CD4-positive, alpha-beta T cell treated with Interleukin-17A for 4 hours (primary cell): ENCODE data around the gene CHDH.

Experiments
- DNase-seq: peaks from one replicate; pipeline ENCODE4 v3.0.0-alpha.2; 2020; ENCODE audit warnings: mixed read lengths

Gene CHDH

DNA sequence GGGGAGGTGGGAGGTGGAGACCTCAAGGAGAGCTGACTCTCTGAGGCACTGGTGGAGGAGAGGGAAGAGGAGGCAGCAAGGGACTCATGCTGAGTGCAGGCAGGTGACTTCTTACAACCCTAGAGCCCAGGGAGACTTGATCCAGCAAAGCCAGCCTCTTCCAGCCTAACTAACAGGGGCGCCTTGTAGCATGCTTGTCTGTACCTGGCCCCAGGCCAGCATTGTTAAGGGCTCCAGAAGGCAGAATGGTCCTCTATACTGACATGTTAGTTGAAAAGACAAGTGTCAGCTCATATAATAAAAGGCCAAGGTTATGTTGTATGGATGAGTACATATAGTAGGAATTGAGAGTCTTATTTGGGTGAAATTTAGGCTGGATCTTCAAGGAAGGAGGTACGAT lies 65.4 kb downstream of the CHDH start:
- DNase-seq, result no peak

DNA sequence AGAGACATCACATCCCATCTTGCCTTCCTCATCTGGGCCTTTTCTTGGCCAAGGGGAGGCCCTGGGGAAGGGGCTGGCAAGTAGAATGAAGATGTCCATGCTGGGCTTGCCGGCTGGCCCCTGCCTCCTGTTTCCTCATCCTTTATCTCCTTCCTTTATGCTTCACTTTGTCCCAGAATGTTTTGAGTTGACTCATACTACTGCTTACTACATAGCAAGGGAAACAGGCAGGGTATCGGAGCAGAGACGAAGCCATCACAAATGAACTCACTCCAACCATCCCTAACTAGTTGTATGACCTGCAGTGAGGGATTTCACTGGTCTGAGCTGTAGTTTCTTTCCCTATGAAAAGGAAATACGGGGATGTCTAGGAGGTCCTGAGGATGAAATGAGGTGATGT lies 66.0 kb downstream of the CHDH start:
- DNase-seq, result no peak

DNA sequence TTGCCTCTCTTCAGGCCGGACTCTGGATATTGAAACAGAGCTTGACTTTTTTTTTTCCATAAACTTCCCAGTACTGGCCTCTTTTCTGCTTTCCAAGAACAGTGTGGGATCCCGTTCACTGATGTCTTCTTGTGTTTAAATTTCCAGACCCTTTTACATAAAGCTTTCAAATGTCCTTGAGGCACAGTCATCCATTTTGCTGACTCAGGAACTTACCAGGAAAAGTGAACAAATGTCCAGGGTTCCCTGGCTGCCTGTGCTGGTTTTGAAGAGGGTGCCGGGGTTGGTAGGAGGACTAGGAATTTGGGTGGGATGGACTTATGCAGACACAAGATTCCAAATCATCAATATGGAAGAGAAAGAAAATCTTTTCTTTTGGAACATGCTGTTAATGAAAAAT lies 68.1 kb downstream of the CHDH start:
- DNase-seq, result no peak

DNA sequence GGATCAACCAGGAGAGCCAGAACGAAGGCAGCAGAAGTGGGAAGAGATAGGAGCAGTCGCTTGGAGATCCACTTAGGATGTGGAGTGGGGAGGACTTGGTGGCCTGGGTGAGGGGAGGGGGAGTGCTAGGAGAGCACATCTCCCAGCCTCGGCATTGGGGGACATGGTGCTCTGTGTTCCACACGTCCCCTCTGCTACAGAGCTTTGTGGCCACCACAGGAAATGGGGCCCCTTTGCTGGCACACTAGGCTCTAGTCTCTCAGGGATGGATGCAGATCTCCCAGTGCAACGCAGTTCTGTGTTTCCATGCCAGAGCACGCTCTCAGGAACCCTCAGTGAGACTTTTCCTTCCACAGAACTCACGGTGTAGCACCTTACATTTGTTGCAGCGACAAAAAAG lies 68.8 kb downstream of the CHDH start:
- DNase-seq, result no peak

- no peak for DNase-seq
These were observed 69.6 kb downstream of the CHDH start for GRCh38 chr3:53776494-53777101.

- no peak for DNase-seq
These were observed 70.4 kb downstream of the CHDH start for GRCh38 chr3:53775834-53776251.

DNA sequence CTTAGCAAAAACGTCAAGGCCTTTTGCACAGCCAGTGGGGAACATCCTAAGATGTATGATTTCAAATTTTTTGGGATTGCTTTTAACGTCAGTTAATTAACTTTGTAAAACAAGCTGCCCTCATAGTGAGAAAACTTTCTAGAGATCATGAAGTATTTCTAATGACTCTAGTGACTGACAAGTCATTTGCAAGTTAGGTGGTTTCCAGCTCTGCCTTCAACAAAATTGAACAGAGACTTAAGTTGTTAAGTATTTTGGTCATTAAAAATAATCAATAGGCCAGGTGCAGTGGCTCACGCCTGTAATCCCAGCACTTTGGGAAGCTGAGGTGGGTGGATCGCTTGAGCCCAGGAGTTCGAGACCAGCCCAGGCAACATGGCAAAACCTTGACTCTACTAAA lies 71.2 kb downstream of the CHDH start:
- DNase-seq, result no peak

DNA sequence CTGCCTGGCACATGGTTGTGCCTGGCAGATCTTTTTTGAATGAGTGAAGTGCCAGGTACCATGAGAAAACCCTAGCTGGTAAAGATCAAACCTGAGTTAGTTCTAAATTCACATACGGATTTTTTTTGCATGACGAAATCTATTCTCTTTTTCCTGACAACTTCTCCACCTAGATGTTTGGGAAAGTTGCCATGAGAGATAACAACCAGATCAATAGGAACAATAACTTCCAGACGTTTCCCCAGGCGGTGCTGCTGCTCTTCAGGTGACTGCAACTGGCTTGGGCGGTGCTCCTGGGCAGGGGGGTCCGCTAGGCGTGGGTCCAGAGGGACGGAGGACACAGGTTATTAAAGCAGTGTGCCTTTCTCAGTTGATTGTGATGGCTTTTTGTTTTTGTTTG lies 71.8 kb downstream of the CHDH start:
- no peak for DNase-seq

DNA sequence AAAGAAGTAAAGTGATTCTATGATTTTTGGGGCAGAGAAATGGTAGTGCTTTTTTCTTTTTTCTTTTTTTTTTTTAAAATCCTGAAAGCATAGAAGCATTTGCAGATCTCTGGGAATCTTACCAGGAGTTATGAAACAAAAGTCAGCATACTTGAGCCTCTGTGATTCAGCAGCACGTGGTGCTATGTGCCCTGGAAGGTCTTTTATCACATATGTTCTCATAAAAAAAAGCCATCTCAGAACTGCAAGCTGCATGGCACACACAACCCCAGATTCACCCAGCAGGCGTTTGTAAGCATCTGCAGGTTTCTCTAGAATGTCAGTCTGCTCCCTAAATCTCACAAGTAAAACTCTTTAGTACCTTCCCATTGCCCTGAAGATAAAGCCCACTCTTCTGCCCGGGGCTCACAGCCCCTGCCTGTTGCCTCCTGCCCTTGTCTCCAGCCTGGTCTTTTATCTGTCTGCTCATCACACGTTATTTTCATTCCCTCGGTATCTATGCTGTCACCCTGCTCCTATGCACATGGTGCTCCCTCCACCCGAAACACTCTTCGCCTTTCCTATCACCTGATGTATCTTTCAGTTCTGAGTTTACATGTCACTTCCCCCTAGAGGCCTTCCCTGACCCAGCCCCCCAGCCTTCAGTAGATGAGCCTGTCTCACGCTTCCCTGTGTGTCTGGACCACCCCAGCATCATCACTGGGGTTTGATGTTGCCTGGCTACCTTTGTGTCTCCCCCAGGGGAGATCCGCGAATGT lies 72.4 kb downstream of the CHDH start:
- no peak for DNase-seq

GRCh38 chr3:53773021-53773436 lies 73.2 kb downstream of the CHDH start:
- no peak for DNase-seq

- no peak for DNase-seq
These were observed 73.7 kb downstream of the CHDH start for GRCh38 chr3:53772562-53772961.

DNA sequence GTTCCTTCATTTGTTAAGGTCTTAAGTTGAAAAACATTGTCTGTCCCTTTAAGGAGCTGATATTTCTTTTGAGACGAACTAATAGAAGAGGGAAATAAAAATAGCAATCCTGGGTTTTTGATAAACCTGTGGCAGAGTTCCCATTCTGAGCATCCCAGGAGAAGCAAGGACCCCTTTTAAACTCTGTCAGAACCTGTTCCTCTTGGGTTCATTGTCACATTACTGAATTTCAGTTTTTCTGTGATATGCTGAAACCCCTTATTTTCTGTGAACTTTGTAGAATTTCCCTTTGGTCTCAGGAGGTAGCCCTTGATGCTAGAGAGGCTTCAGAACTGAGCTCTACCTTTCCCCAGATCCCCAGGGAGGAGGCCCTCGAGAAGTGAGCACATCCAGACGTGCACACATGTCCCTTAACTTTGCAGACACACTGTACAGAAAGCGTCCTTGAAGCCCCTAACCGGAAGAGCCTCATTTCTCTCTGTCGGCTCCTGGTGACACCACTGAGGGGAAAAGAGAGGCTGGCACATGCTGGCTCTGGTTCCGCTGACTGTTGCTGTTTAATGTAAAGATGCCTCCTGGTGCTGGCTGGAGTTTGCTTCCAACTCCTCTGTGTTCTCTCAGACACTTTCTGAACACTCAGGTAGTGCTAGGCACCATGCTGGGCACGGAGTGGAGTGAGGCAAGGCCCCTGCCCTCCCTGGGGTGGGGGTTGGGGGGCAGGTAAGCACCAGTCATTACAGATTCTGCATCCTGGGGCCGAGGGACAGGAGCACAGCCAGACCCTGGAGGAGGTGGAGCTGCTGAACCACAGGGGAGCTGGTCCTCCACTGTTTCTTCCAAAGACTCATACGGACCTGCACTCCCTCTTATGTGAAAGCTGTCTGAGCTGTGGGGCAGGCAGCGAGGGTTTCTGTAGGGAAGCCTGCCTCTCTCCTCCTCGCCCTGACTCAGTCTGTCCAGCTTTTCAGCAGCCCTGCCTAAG lies 77.5 kb downstream of the CHDH start:
- DNase-seq, result no peak

DNA sequence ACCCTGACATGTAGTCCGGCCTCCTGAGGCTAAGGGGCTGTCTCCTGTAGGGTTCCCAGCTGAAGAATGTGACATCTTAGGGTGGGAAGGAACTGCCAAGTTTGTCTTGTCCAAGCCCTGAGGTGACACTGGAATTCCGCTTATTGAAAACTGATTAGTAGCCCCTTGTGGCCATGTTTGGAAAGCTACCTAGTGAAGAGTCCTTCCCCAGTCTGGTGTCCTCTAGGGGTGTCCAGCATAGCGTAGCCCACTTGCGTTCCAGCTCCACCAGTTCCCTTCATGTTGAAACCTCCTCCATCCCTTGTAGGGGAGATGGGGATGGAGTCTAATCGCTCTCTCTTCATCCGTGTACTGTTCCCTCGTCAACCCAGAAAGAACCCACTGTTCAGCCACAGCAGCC lies 79.5 kb downstream of the CHDH start:
- no peak for DNase-seq

DNA sequence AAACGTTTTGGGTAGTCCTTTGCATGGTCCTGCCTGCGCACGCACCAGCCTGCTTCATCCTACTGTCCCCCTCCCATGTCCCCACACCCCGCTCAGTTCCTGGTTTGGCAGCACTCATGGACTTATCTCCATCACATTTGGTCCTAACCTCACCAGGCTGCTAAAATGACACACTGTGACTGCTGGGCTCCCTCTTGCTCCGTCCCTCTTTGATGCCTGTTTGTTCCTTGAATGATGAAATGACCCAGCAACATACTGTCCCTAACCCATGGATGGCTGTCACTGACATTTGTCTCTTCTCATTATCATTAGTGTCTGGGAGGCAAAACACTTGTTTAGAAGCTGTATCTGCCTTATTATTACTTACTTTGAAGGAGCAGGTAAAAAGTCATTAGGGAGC lies 80.5 kb downstream of the CHDH start:
- DNase-seq, result no peak

DNA sequence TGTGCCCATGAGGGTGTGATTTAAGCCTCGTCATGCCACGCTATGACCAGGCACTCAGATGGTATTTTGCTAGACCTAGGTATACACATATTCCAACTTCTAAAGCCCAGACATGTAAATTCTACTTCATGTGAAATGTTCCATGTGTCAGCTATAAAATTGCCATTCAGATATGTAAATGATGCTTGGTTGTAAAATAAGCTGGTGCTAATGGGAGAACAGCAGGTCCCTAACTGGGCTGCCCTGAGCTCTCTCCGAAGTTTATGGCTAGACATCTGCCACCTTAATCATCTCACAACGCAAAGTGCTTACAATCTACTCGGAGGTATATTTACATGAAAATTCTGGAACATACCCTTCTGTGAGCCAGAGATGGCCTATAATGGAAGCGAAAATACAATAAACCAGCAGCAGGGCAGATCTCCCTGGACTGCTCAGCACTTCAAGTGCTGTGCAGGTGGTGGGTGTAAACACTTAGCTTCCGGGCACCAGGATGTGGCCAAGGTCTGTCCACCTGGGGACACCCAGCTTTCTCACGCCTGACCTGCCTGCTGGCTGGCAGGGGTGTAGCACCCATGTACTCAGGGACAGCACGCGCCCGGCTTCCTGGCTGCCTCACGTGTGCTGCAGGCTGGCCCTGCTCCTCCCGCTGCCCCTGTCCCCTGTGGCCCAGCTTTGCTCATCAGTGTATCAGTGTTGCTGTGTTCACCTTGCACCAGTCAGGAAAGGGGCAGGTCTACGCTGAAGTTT lies 82.0 kb downstream of the CHDH start:
- DNase-seq, result no peak

DNA sequence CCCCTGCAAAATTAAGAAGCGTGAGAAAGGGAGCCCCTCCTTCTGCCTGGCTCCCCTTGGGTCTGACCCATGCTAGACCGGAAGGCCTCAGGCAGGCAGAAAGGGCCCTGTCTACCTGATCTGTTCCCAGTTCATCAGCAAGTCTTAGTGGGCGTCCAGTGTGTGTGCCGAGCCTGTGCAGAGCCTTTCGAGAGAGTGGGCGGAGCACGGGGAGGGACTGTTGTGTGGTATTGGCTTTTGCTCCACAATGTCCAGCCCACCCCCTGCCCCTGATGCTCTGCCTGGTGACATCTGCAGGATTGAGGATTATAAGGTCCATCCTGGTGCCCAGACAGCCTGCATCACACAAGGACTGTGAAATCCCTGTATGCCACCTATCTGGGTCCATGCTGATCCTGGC lies 82.9 kb downstream of the CHDH start:
- no peak for DNase-seq
